DMS79 (cell line): ENCODE data around the gene NDFIP1.

Experiments
- DNase-seq: peaks from one replicate; lab custom pipeline; 2025; lab: John Stamatoyannopoulos, UW

Gene NDFIP1

GRCh38 chr5:142189813-142190212 is 81.2 kb downstream of the NDFIP1 start:
- no peak for DNase-seq

GRCh38 chr5:142191776-142192175 is 83.2 kb downstream of the NDFIP1 start:
- DNase-seq = no peak

GRCh38 chr5:142192286-142193113 is 83.9 kb downstream of the NDFIP1 start:
- DNase-seq = no peak

GRCh38 chr5:142193114-142193428 is 84.5 kb downstream of the NDFIP1 start:
- no peak for DNase-seq

GRCh38 chr5:142197098-142197497 is 88.5 kb downstream of the NDFIP1 start:
- DNase-seq = no peak

- no peak for DNase-seq
These were observed 89.2 kb downstream of the NDFIP1 start for GRCh38 chr5:142197781-142198180.

- no peak for DNase-seq
These were observed 90.8 kb downstream of the NDFIP1 start for GRCh38 chr5:142199388-142199787.

- DNase-seq = no peak
These were observed 91.8 kb downstream of the NDFIP1 start for GRCh38 chr5:142200387-142200786.

- DNase-seq = no peak
These were observed 92.9 kb downstream of the NDFIP1 start for GRCh38 chr5:142201471-142201887.

- no peak for DNase-seq
These were observed 93.7 kb downstream of the NDFIP1 start for GRCh38 chr5:142202282-142202681.
